CD4-positive, alpha-beta T cell treated with Interleukin-4 for 1 hour (primary cell): ENCODE results near the gene SMAD5.
A peak's percentile ranks its signal among the peaks of the same experiment; 100 is the strongest.

Source experiments
- DNase-seq, 2 donors: peaks; one replicate each; pipeline ENCODE4 v3.0.0-alpha.2; 2020 to 2022

The SMAD5 gene

DNA sequence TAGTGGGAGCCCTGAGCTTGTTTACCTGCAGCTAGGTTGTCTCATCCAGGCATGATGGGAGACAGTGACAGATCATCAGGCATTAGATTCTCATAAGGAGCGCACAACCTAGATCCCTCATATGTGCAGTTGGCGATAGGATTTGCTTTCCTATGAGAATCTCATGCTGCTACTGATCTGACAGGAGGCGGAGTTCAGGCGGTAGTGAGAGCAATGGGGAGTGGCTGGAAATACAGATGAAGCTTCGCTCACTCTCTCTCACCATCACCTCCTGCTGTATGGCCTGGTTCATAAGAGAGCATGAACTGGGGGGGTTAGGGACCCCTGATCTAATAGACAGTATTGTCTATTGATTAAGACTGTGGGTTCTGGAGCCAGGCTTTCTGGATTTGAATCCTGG is 24.9 kb downstream of the SMAD5 start:
- no peak for DNase-seq

DNA sequence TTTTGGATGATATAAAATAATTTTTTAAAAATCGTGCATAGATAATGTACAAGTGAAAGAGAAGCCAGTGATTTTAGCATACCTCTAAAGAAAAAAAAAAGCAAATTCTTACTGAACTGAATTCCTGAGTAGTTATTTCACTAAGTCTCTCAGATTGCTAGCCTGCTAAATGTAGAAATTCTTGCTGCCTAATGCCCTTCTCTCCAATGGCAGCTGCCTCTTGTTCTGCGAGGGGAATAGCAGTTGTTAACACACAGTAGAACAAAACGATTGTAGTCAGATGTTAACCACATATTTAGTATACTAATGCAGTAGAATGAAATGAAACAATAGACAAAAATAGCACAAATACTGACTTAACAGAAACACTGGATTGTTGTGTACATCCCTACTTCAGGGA is 26.8 kb downstream of the SMAD5 start:
- DNase-seq: no peak

DNA sequence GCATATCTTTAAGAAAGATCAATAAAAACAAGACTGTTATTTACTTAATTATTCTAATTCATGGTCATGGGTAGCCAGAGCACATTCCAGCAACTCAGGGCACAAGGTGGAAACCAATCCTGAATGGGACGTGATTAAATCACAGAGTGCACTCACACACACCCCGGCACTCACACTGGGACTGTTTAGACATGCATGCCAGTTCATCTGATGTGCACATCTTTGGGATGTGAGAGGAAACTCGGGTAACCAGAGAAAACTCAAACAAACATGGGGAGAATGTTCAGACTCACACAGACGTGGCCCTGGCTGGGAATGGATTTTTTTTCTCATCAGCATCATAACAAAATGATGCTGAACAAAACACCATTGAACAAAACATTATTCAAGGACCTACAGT is 29.4 kb downstream of the SMAD5 start:
- no peak for DNase-seq

DNA sequence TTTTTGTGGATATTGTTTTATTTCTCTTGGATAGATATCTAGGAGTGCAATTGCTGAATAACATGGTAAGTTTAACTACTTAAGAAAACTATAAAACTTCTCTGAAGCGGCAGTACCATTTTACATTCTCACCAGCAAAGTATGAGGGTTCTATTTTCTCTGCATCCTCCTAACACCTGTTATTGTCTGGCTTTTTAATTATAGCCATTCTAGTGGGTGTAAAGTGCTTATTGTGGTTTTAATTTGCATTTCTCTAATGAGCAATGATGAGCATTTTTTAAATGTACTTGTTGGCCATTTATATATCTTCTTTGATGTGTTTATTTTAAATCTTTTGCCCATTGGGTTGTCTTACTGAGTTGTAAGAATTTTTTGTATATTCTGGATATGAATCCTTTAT is 31.6 kb downstream of the SMAD5 start:
- no peak for DNase-seq

DNA sequence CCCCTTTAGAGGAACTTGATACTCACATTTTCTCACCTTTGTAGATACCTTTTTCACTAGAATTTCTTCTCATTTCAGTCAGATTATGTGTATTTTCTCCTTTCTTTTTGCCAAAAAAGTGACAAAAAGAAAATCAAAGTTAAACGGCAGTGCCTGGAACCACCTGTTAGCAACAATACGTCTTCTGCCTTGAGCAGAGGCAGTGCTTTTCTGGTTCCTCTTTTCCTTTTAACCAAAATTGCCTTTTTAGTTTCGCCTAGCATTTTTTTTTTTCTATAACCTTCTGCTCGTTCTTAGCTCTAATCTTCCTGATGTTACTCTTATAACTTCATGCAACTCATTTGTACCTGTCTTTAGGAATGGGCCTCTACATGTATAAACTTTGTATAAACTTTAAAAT is 34.3 kb downstream of the SMAD5 start:
- no peak for DNase-seq

DNA sequence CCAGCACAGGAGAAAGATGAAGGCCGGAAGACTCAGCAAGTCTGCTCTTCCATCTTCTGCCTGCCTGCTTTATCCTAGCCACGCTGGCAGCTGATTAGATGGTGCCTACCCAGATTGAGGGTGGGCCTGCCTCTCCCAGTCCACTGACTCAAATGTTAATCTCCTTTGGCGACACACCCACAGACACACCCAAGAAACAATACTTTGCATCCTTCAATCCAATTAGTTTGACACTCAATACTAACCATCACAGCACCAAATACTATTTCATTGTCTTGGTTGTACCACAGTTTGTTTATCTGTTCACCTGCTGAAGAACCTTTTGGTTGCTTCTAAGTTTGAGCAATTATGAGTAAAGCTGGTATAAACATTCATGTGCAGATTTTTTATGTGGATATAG is 36.6 kb downstream of the SMAD5 start:
- no peak for DNase-seq

DNA sequence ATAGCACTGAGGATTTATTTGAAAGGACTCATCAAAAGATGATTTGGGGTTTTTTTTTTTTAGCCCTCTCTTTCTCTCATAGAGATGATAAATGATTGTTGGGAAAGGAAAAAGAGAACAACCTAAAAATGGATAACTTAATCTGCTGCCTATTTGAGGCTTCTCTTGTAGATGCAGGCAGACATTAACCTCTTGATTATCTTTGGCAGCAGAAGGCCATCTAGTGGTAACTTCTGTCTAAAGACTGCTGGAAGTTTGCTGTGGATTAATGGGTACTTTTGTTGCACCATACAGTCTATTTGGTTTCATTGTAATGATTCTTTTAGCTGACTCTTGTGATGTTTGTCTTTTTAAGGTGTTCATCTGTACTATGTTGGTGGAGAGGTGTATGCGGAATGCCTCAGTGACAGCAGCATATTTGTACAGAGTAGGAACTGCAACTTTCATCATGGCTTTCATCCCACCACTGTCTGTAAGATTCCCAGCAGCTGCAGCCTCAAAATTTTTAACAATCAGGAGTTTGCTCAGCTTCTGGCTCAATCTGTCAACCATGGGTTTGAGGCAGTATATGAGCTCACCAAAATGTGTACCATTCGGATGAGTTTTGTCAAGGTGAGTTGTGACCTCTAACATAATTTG is 41.5 kb downstream of the SMAD5 start:
- DNase-seq: peak in 1 of 2 donors; percentile 21

DNA sequence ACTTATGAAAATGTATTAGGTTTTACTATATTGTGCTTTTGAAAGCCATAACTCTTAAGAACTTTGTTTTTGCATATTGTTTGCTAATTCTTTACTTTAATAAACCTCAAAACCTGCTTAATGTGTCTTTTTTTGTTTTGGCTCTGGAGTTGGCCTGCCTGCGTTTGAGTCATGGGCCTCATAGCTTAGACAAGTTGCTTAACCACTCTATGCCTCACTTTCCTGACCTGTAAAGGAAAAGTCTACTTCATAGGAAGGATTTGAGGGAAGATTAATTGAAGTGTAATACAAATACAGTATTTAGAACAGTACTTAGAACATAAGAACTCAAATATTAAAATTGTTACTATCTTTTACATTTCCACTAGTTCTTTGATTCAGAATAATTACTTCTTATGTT is 50.0 kb downstream of the SMAD5 start:
- no peak for DNase-seq

DNA sequence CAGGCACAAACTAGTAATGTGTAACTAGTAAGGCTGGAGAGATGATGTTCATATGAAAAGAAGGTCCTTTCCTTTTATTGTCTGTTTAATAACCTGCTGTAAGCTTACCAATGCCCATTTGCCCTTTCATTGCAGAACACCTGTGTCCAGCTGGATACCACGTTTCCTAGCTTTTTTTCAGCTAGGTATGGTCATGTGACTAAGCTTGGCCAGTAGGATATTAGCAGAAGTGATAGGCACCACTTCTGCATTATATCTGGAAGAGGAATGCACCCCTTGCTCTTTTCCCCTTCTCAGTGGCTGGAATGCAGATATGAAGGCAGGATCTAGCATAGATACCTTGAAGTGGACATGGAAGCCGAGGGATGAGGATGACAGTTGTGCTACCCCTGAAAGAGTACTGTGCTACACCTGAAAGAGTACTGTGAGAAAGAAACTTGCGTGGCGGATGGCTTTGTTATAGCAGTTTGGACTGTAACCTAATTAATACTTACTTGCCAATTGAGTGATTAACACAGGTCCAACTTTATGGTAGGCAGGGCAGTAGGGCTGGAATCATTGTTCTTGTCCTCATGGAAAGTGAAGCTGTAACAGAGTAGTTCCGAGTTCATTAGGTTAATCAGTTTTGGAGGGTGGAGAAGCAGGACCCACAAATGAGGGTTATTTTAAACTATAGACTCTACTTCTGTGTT is 53.5 kb downstream of the SMAD5 start:
- DNase-seq: no peak

DNA sequence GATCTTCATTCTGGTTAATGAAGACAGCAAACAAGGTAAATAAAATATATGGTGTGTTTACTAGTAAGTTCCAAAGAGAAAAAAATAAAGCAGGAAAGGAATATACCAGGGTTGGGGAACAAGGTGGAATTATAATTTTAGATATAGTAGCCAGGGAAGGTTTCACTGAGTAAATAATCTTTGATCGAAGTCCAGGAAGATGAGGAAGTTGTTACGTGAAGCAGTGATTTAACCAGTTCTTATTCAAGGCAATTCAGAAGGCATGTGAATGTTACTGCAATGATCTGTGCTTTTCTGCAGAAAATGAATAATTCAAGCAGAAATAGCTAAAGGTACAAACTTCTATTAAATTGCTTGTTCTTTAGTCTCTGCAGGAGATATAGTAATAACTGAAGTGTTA is 54.2 kb downstream of the SMAD5 start:
- DNase-seq: no peak

DNA sequence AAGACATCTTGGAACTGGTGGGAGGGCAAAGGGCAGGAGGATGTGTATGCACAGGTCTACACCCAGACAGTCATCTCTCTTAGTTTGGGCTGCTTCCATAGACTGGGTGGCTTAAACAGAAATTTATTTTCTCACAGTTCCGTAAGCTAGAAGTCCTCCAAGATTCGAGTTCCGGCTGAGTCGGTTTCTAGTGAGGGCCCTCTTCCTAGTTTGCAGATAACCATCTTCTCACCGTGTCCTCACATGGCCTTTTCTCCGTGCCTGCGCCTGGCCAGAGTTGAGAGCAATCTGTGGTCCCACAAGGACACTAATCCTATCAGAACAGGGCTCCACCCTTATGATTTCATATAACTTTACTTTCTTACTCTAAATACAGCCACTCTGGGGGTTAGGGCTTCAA is 56.2 kb downstream of the SMAD5 start:
- DNase-seq: no peak

DNA sequence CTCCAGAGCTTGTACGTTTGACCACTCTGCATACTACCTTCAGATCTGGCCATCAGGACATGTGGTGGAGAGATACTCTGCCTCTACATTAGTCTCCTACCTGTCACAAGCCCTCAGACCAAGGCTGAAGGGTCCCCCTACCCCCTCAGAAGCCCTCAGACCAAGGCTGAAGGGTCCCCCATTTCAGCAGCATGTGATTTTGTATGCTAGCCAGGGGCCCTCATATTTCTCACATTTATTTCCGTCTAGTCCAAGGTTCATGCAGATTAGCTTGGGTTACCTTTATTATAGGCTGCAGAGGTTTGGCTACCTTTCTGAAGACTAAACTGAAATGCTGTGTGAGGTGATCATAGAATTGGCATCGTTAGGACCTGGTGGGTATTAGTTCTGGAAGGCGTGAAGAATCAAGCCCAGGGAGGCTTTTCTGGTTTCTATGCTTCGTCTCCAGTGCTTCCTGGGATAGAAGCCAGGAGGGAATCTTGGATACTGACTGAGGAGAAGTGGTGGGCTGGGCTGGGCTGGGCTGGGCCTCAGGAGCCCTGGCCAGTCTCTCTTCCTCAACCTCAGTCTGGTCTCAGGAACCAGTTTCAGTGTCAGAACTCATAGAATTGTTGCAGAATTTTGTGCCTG is 57.6 kb downstream of the SMAD5 start:
- DNase-seq: no peak

DNA sequence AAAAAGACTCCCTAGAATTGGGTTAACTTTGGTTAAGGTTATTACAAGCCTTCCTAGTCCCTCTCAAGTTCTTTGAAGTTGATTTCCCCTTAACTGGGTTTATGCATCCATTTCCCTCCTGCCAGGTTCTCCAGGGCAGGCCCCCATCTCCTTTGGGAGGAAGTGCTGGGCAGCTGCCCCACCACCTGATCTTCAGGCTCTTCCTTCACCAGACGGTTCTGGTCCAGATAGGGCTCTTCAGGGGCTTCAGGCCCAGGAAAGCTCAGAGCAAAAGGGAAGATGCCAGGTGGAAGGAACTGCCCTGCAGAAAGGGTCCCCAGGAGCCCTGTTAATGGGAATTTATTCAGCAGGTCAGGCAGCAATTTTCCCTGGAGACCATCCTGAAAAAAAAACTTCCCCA is 58.3 kb downstream of the SMAD5 start:
- DNase-seq: no peak

DNA sequence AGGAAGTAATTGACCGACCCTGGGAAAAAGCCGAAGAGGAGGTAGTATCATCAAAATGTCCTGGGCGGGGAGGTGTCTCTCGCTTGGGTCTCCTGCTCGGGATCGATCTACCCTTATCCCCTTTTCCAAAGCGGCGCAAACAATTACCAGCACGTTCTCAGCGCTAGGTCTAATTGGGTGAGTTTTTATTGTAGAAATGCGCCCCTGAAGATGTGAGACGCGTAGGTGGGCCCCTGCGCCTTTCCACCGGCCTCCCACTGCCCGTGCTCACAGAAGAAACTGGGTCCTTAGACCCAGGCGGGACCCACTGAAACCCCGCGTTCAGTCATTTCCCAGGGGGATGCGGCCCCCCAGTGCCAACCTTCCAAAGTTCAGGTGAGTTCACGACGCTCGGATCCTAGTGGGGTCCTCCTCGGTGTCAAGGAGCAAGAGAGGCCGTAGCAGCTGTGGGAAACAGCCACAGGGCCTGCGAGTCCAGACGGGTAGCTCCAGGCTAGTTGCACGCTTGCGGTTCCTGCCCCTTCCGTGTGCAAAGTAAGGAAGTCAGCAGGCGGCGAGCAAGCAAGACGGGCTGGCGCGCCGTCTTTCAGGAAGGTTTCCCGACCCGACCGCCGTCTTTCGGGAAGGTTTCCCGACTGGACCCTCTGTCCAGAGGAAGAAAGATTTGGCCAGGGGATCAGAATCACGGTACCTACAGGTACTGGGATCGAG is 58.8 kb downstream of the SMAD5 start:
- no peak for DNase-seq

DNA sequence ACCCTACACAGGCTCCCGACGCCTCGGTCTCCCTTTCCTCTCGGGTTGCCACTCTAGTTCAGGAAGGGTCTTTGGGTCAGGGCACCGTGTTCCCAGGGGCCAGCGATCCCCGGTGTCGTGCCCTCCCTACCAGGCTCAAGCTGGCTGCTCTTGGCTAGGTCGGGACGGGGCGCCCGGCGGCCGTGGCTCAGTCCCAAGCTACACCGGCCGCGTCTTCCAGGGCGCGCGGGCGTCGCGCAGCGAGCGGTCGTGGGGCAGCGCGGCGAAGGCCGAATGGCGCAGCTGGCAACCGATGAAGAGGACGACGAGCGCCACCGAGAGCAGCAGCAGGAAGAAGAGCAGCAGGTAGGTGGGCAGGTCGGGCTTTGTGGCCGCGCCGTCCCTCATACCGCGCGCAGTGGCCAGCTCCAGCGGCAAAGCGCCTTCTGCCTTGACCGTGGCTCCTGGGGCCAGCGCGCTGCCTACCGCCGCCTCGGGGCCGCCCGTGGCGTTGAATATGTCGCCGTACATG is 59.4 kb downstream of the SMAD5 start:
- DNase-seq: no peak

DNA sequence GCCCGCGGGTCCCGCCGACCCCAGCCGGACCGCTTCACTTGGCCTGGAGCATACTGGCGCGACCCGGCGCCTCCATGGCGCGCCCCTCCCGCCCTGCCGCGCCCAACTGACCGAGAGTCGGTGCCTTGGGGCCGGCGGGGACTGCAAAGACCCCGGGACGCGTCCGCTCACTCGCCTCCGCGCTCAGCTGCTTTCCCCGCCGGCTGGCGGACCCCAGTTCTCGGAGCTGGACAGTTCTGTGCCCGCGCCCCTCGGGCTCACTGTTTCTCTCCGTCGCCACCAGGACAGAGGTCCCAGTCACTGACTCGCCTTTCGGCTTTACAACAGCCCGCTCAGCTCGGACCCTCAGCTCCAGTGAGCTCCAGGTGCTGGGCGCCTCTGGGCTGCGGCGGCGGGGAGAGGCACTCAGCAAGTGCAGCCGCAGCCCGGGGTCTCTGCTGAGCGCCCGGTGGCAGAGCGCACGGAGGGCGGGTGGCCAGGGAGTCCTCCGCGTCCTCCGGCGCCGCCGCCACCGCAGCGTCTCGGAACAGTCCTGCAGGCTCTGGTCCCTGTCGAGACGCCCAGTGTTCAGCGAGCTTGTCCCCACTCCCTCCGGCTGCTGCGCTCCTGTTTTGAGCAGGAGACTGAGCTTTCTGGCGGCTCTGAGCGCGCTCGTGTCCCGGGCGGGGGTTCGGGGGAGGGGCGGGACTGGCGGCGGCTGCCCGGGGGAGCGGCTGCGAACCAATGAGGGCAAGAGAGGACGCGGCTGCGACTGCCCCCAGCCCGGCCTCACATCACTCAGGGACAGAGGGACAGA is 60.1 kb downstream of the SMAD5 start, which contains the start of gene SMIM32:
Gene SMIM32 (minus strand): TSS at position 637 of the 796 bp plus-strand sequence. CDS start 638 bp downstream, outside the sequence.
- DNase-seq: no peak

DNA sequence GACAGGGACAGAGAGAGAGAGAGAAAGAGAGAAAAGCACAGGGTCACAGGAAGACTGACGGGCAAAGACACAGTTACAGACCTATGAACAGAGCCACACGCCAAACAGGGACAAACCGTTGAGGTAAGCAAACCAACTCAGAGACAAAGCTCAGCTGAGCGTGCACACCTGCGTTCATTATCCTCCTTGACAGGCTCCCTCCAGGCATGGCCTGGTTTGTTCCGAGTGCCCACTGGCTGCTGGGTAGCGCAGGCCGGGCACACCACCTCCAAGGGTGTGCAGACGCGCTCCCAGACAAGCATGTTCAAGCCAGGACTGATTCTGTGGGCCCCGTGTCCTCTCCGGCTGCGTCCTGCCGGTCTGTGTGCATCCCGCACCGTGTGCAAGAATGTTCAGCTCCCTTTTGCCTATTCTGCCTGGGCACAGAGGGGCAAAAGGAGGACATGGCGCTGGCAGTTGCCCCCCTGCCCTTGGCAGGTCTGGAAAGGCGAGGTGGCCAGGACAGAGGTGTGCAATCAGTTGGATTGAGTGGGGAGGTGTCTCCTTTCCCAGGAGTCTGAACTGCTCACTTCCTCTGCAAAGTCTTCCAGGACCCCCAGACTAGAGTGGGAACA is 60.8 kb downstream of the SMAD5 start:
- DNase-seq: no peak

DNA sequence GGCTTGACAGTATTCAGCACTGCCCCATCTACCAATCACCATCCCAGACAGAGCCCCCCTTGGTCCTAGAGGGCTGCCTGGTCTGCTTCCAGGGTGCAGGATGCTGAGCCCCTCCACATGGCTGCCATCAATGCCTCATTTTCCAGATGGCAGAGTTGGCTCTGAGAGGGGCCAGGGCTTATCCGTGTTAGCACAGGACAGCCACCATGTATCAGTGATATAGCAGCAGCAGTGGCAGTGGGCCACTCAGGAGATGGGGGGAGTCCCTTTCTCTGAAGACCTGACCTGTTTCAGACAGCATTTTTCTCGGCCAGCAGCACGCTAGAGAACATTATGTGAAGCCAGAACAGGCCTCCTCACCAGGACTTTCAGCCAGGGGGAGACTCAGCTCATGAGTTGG is 61.9 kb downstream of the SMAD5 start:
- no peak for DNase-seq

DNA sequence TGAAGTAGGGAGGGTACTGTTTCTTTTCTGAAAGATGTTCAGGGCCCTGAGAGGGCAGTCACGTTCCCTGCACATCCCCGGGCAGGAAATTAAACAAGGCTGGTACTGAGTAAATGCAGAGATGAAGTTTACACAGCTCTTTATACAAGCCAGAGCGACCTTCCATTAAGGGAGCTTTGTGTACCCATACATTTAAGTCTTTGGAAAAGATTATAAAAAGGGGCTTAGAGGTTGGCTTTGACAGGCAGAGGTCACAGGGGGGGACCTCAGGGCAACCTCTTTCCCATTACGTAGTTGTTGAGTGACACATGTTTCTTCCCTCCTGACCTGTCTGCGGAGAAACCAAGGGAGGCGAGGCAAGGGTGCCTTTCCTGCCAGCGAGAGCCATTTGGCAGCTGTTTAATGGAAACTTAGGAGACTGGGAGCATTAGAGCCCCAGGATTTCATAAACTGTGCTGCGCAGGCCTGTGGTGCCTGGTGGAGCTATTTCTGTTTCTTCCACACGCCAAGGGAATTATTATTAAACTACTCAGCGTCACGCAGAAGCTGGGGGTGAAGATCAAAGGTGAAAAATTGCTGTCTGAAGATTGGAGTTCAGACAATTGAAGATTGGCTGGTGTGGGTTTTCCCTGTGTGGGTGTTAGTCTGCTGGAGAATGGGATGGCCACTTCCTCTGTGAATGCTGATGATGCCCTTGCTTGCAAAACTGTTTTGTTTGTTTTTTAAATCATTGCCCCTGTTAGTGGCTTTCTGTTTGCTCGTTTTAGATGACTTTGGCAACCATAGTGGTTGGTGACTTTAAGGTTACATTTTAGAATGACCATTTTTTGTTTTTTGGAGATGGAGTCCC is 63.6 kb downstream of the SMAD5 start:
- no peak for DNase-seq

DNA sequence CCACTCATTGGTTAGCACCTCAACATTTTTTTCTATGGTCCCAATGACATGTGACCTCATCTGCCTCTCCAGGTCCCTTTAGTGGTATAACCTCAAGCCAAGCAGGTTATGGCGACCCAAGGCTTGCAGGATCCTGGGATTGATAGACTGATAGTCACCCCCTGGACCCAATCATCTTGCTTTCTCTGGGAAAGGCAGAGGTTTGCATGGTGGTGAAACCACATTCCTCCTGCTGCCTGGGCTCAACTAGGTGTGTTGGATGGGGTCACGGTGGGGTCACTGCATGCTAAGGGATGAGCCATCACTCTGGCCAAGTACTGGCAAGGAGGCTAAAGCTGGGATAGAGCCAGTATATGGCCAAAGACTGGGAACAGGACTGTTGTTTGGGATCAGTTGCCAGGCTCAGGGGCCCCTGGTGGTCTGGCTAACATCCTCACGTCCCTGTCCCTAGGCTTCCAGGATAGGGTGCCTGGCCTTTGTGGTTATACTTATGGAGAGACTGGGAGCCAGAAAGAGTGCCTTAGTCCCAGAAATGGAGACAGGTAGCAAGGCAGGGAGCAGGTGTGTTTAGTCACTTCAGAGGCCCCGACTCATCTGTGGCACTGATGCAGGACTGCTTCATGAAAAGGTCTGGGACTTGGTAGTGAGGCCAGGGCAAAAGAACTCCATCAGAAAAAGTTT is 65.0 kb downstream of the SMAD5 start:
- no peak for DNase-seq

DNA sequence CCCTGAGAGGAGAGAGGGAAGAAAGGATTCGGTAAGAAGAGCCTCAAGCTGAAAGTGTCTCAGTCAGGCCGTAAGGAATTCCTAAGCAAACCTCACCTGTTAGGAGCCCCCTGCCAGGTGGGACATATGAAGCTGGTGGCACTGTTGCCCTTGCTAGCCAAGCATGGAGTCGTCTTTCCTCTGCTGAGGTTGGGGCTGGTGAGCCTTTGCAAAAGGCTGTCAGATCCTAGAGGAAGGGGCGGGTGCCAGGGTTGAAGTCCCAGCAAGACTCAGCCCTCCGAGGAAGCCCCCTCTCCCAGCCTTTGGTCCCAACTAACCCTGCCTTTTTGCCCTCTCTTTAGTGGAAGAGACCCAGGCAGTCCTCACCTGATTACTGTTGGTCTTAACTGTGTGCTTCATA is 65.8 kb downstream of the SMAD5 start:
- DNase-seq: no peak
